ENCODE results near the gene IER2. TPM values are rescaled to one million over a fixed set of nuclear protein-coding genes. Genes with fewer than 3 reads are reported as not detected.

The IER2 gene
- total and polyA plus RNA-seq, 8 donors: 32.3 to 421 (median 79.8) TPM

DNA sequence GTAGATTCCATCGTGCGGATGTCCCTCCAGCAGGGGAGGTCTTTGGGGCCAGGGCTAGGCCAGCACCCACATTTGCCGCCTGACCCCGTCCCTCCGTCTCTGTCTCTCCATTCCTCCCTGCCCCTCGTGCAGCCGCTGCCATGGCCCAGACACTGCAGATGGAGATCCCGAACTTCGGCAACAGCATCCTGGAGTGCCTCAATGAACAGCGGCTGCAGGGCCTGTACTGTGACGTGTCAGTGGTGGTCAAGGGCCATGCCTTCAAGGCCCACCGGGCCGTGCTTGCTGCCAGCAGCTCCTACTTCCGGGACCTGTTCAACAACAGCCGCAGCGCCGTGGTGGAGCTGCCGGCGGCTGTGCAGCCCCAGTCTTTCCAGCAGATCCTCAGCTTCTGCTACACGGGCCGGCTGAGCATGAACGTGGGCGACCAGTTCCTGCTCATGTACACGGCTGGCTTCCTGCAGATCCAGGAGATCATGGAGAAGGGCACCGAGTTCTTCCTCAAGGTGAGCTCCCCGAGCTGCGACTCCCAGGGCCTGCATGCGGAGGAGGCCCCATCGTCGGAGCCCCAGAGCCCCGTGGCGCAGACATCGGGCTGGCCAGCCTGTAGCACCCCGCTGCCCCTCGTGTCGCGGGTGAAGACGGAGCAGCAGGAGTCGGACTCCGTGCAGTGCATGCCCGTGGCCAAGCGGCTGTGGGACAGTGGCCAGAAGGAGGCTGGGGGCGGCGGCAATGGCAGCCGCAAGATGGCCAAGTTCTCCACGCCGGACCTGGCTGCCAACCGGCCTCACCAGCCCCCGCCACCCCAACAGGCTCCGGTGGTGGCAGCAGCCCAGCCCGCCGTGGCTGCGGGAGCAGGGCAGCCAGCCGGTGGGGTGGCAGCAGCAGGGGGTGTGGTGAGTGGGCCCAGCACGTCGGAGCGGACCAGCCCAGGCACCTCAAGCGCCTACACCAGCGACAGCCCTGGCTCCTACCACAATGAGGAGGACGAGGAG lies 14.8 kb upstream of the IER2 start:
- 92 to 95% (median 95%) methylated on average over 43 to 60 of the region's 60 CpGs for WGBS, 5 donors
- H3K9me3 ChIP-seq: no peaks in the 10 kb centered on the region
- peaks cover 37 to 57% (median 55%) of the 10 kb centered on the region in 4 donors for H3K36me3 ChIP-seq
- H3K27ac ChIP-seq: no peak overlapping the region
- no peak for TF ChIP-seq EP300 (IDR thresholded peaks at IDR 0.05)
- TF ChIP-seq, protein P1, sequence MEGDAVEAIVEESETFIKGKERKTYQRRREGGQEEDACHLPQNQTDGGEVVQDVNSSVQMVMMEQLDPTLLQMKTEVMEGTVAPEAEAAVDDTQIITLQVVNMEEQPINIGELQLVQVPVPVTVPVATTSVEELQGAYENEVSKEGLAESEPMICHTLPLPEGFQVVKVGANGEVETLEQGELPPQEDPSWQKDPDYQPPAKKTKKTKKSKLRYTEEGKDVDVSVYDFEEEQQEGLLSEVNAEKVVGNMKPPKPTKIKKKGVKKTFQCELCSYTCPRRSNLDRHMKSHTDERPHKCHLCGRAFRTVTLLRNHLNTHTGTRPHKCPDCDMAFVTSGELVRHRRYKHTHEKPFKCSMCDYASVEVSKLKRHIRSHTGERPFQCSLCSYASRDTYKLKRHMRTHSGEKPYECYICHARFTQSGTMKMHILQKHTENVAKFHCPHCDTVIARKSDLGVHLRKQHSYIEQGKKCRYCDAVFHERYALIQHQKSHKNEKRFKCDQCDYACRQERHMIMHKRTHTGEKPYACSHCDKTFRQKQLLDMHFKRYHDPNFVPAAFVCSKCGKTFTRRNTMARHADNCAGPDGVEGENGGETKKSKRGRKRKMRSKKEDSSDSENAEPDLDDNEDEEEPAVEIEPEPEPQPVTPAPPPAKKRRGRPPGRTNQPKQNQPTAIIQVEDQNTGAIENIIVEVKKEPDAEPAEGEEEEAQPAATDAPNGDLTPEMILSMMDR (IDR thresholded peaks at IDR 0.05): no peak
- no peak for TF ChIP-seq POLR2AphosphoS5 (IDR thresholded peaks at IDR 0.05)
- no peak for TF ChIP-seq POLR2A (IDR thresholded peaks at IDR 0.05)
- no peaks in the 10 kb centered on the region for H3K27me3 ChIP-seq
- no peak overlapping the region for H3K4me3 ChIP-seq
- H3K4me1 ChIP-seq: peaks cover 0 to 26% (median 10%) of the 10 kb centered on the region in 4 donors
- intact Hi-C loops (cut with DNase I; ENCODE audit: low total_unique reads): no loop called here
- DNase-seq: no peak

DNA sequence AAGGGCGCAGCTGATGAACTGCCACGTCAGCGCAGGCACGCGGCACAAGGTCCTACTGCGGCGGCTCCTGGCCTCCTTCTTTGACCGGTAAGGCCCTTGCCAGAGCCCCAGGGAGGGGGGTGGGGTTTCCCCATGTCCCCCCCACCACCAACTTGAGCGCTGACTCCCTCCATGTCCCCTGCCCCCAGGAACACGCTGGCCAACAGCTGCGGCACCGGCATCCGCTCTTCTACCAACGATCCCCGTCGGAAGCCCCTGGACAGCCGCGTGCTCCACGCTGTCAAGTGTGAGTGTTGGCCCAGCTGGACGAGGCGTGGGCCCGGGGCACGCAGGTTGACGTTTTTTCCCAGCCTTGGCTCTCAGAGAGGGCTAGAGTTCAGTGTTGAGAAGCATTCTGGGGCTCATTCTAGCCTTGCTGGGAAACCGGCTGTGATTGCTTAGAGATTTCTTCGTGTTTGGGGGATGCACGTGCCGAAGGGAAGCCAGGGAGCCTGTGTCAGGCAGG lies 12.9 kb upstream of the IER2 start:
- WGBS, 5 donors: 91 to 94% (median 93%) methylated on average over 16 to 28 of the region's 28 CpGs
- Histone ChIP-seq H3K27me3 (no peaks in the 10 kb centered on the region), H3K4me3 (no peak overlapping the region), H3K36me3 (peaks cover 37 to 58% (median 56%) of the 10 kb centered on the region in 4 donors), H3K27ac (no peak overlapping the region), H3K9me3 (no peaks in the 10 kb centered on the region), H3K4me1 (peaks cover 0 to 25% (median 10%) of the 10 kb centered on the region in 4 donors)
- intact Hi-C loops (cut with DNase I; ENCODE audit: low total_unique reads): no loop called here
- TF ChIP-seq POLR2AphosphoS5 (IDR thresholded peaks at IDR 0.05): no peak
- TF ChIP-seq POLR2A (IDR thresholded peaks at IDR 0.05): no peak
- TF ChIP-seq EP300 (IDR thresholded peaks at IDR 0.05): no peak
- TF ChIP-seq, protein P1 (IDR thresholded peaks at IDR 0.05): no peak
- no peak for DNase-seq

GRCh38 chr19:13138171-13138915 lies 11.9 kb upstream of the IER2 start:
- DNase-seq: no peak
- Histone ChIP-seq H3K4me1 (peaks cover 5 to 23% (median 12%) of the 10 kb centered on the region in 4 donors), H3K9me3 (no peaks in the 10 kb centered on the region), H3K4me3 (no peak overlapping the region), H3K27ac (no peak overlapping the region), H3K27me3 (no peaks in the 10 kb centered on the region), H3K36me3 (peaks cover 37 to 59% (median 57%) of the 10 kb centered on the region in 4 donors)
- intact Hi-C loops (cut with DNase I; ENCODE audit: low total_unique reads): no loop called here
- TF ChIP-seq POLR2A (IDR thresholded peaks at IDR 0.05): no peak
- TF ChIP-seq EP300 (IDR thresholded peaks at IDR 0.05): no peak
- TF ChIP-seq POLR2AphosphoS5 (IDR thresholded peaks at IDR 0.05): no peak
- TF ChIP-seq, protein P1 (IDR thresholded peaks at IDR 0.05): no peak
- 87 to 91% (median 87%) methylated on average over 14 to 40 of the region's 40 CpGs for WGBS, 5 donors

GRCh38 chr19:13138916-13139198 lies 11.4 kb upstream of the IER2 start:
- WGBS, 5 donors: 69 to 88% (median 77%) methylated on average over 10 of the region's 10 CpGs
- Histone ChIP-seq H3K4me1 (peaks cover 8 to 25% (median 14%) of the 10 kb centered on the region in 4 donors), H3K4me3 (no peak overlapping the region), H3K36me3 (peaks cover 38 to 64% (median 61%) of the 10 kb centered on the region in 4 donors), H3K27me3 (no peaks in the 10 kb centered on the region), H3K27ac (no peak overlapping the region), H3K9me3 (no peaks in the 10 kb centered on the region)
- intact Hi-C loops (cut with DNase I; ENCODE audit: low total_unique reads): no loop called here
- TF ChIP-seq, protein P1 (IDR thresholded peaks at IDR 0.05): no peak
- TF ChIP-seq EP300 (IDR thresholded peaks at IDR 0.05): no peak
- no peak for TF ChIP-seq POLR2AphosphoS5 (IDR thresholded peaks at IDR 0.05)
- TF ChIP-seq POLR2A (IDR thresholded peaks at IDR 0.05): no peak
- no peak for DNase-seq
